Caco-2 (cell line): ENCODE measurements around the gene CEACAM16. TPM values are rescaled to one million over a fixed set of nuclear protein-coding genes. Genes with fewer than 3 reads are reported as not detected.

Source experiments
- BruUV-seq: library from RNA; stranded (reverse); fragments of 400-500 nt; replicated peaks from 2 replicates; lab custom pipeline; 2021; lab: Mats Ljungman, UMichigan
- CTCF ChIA-PET: fragments of 300-600 bp; sonication (Branson Sonifier 250); formaldehyde crosslinking; loops from one replicate; lab custom pipeline; 2022; ENCODE audit warnings: antibody characterized with exemption; lab: Charles Lee
- POLR2A ChIA-PET: fragments of 300-600 bp; sonication (Branson Sonifier 250); formaldehyde crosslinking; loops from one replicate; lab custom pipeline; 2022; ENCODE audit warnings: antibody characterized with exemption; lab: Charles Lee
- DNase-seq, 2 experiments: peaks; one replicate each; pipeline versions ENCODE4 v3.0.0 to v3.0.0-alpha.2; 2020 to 2022
- H3K27me3 ChIP-seq: replicated peaks from 2 replicates; pipeline ENCODE4 v1.6.0; 2011; ENCODE audit warnings: low read length; ENCODE audit not compliant: control insufficient read depth, insufficient read depth
- H3K36me3 ChIP-seq: 2 replicates; pipeline ENCODE4 v1.5.1; 2011; ENCODE audit warnings: low read length; ENCODE audit not compliant: control insufficient read depth, insufficient read depth
- H3K4me1 ChIP-seq: fragments of 250-450 bp; sonication (Bioruptor Pico); 2 replicates; pipeline ENCODE4 v1.5.1; 2020; ENCODE audit warnings: mild to moderate bottlenecking
- H3K4me3 ChIP-seq: 2 replicates; pipeline ENCODE4 v1.5.1; 2011; ENCODE audit warnings: low read depth, mild to moderate bottlenecking, control low read depth, low read length
- H3K9me3 ChIP-seq: fragments of 250-450 bp; sonication (Bioruptor Pico); 2 replicates; pipeline ENCODE4 v1.5.1; 2020; ENCODE audit warnings: mild to moderate bottlenecking, moderate library complexity
- H3K27ac Mint-ChIP-seq: one replicate; pipeline ENCODE4 v1.8.0; 2022; ENCODE audit warnings: mixed read lengths; ENCODE audit not compliant: unreplicated experiment
- H3K27me3 Mint-ChIP-seq: one replicate; pipeline ENCODE4 v1.8.0; 2022; ENCODE audit warnings: mixed read lengths; ENCODE audit not compliant: insufficient read depth, unreplicated experiment
- H3K36me3 Mint-ChIP-seq: one replicate; pipeline ENCODE4 v1.8.0; 2022; ENCODE audit warnings: mild to moderate bottlenecking, mixed read lengths; ENCODE audit not compliant: insufficient read depth, unreplicated experiment
- H3K4me1 Mint-ChIP-seq: one replicate; pipeline ENCODE4 v1.8.0; 2022; ENCODE audit warnings: low read depth, mixed read lengths; ENCODE audit not compliant: unreplicated experiment
- H3K4me3 Mint-ChIP-seq: one replicate; pipeline ENCODE4 v1.8.0; 2022; ENCODE audit warnings: mild to moderate bottlenecking, moderate library complexity, mixed read lengths; ENCODE audit not compliant: unreplicated experiment
- H3K9me3 Mint-ChIP-seq: one replicate; pipeline ENCODE4 v1.8.0; 2022; ENCODE audit warnings: mixed read lengths; ENCODE audit not compliant: unreplicated experiment
- intact Hi-C: fragments of 100-400 bp; cut with micrococcal nuclease; formaldehyde crosslinking; loops from one replicate; pipeline ENCODE4 v1.10.0; 2022; ENCODE audit not compliant: unreplicated experiment
- total RNA-seq: library from RNA; stranded (reverse); gene quantifications from 2 replicates; pipeline ENCODE4 v1.2.3, GENCODE V29; 2022
- TF ChIP-seq, protein P1 (sequence below), 2 experiments: fragments of 200-600 bp in 1 of 2; IDR thresholded peaks; 1 replicate in 1 of 2; 2 replicates in 1 of 2; pipeline versions ENCODE4 v1.5.1 to v1.8.0; 2011 to 2022; ENCODE audit warnings: antibody characterized with exemption in 1 of 2, control low read depth in 1 of 2, inconsistent platforms in 1 of 2, low read depth in 1 of 2, low read length in 1 of 2, mild to moderate bottlenecking in 1 of 2, moderate library complexity in 1 of 2; ENCODE audit not compliant: insufficient read depth in 1 of 2, severe bottlenecking in 1 of 2, unreplicated experiment in 1 of 2

CEACAM16 gene
- total RNA-seq, 1 experiment from 2014 or later: not detected

GRCh38 chr19:44746946-44747738, 48.2 kb downstream of the CEACAM16 start:
- H3K36me3 ChIP-seq: no peaks in the 10 kb centered on the region; the same call in 1 of the 2 replicates
- Mint-ChIP-seq H3K36me3 (peaks cover 23% of the 10 kb centered on the region), H3K27ac (peak overlapping the region; percentile 63), H3K27me3 (no peaks in the 10 kb centered on the region), H3K4me1 (peaks cover 30% of the 10 kb centered on the region), H3K9me3 (no peaks in the 10 kb centered on the region), H3K4me3 (peak overlapping the region; percentile 87)
- H3K9me3 ChIP-seq: no peaks in the 10 kb centered on the region
- CTCF ChIA-PET: interaction anchor here (1.0 kb wide), 1 partner anchor 23 kb away, joined by 3 read pairs; no protein-coding TSS in a partner anchor
- H3K4me1 ChIP-seq: peaks cover 48% of the 10 kb centered on the region
- DNase-seq: peak; percentile 95 to 96
- H3K27me3 ChIP-seq: no peaks in the 10 kb centered on the region
- POLR2A ChIA-PET: no interaction called here
- intact Hi-C loops: loop anchor here (1.0 to 2.0 kb wide), 3 partner anchors 23 to 52 kb away; no protein-coding TSS in a partner anchor
- peak overlapping the region; percentile 61 for H3K4me3 ChIP-seq
- TF ChIP-seq, protein P1, sequence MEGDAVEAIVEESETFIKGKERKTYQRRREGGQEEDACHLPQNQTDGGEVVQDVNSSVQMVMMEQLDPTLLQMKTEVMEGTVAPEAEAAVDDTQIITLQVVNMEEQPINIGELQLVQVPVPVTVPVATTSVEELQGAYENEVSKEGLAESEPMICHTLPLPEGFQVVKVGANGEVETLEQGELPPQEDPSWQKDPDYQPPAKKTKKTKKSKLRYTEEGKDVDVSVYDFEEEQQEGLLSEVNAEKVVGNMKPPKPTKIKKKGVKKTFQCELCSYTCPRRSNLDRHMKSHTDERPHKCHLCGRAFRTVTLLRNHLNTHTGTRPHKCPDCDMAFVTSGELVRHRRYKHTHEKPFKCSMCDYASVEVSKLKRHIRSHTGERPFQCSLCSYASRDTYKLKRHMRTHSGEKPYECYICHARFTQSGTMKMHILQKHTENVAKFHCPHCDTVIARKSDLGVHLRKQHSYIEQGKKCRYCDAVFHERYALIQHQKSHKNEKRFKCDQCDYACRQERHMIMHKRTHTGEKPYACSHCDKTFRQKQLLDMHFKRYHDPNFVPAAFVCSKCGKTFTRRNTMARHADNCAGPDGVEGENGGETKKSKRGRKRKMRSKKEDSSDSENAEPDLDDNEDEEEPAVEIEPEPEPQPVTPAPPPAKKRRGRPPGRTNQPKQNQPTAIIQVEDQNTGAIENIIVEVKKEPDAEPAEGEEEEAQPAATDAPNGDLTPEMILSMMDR (IDR thresholded peaks at IDR 0.05; ENCODE audit: insufficient read depth in 1 of 2, low read depth in 1 of 2, low read length in 1 of 2, severe bottlenecking in 1 of 2, unreplicated experiment in 1 of 2): no peak
- TSS peak; percentile 71 for BruUV-seq

- no peaks in the 10 kb centered on the region for H3K27me3 Mint-ChIP-seq
- peaks cover 45% of the 10 kb centered on the region for H3K4me1 ChIP-seq
- peak overlapping the region; percentile 61 for H3K4me3 ChIP-seq
- peaks cover 23% of the 10 kb centered on the region for H3K4me1 Mint-ChIP-seq
- intact Hi-C loops: loop anchor here (1.0 to 2.0 kb wide), 3 partner anchors 23 to 53 kb away; no protein-coding TSS in a partner anchor
- peaks cover 22% of the 10 kb centered on the region for H3K36me3 Mint-ChIP-seq
- H3K27ac Mint-ChIP-seq: peak overlapping the region; percentile 63
- H3K9me3 Mint-ChIP-seq: no peaks in the 10 kb centered on the region
- no peaks in the 10 kb centered on the region for H3K9me3 ChIP-seq
- no peaks in the 10 kb centered on the region for H3K27me3 ChIP-seq
- TF ChIP-seq, protein P1 (IDR thresholded peaks at IDR 0.05; ENCODE audit: insufficient read depth in 1 of 2, low read depth in 1 of 2, low read length in 1 of 2, severe bottlenecking in 1 of 2, unreplicated experiment in 1 of 2): no peak
- POLR2A ChIA-PET: no interaction called here
- CTCF ChIA-PET: no interaction called here
- no peaks in the 10 kb centered on the region; the same call in 1 of the 2 replicates for H3K36me3 ChIP-seq
- peak; percentile 53 to 70 for DNase-seq
- peak overlapping the region; percentile 87 for H3K4me3 Mint-ChIP-seq
- no TSS peak for BruUV-seq
Observed at GRCh38 chr19:44747739-44748425, 48.9 kb downstream of the CEACAM16 start.
